Neural cell (in vitro differentiated cells): ENCODE results near the gene TMEM236. TPM values are rescaled to one million over a fixed set of nuclear protein-coding genes. Genes with fewer than 3 reads are reported as not detected.

Source experiments
- H2AFZ ChIP-seq: fragments of 200-600, 300-800 bp; sonication (generic), shearing (Covaris generic); 2 replicates; pipeline ENCODE4 v1.6.0; 2014; ENCODE audit warnings: low read depth, mild to moderate bottlenecking, antibody characterized with exemption, low read length, moderate library complexity
- H3F3A ChIP-seq: fragments of 200-600 bp; shearing (Covaris generic); 2 replicates; pipeline ENCODE4 v1.6.1; 2016; ENCODE audit warnings: mild to moderate bottlenecking, moderate library complexity, mixed read lengths, antibody characterized with exemption, low read length; ENCODE audit not compliant: insufficient read depth, poor library complexity, severe bottlenecking
- H3K27ac ChIP-seq: fragments of 200-600, 300-800 bp; sonication (generic), shearing (Covaris generic); 2 replicates; pipeline ENCODE4 v1.5.1; 2014; ENCODE audit warnings: mild to moderate bottlenecking, low read length, moderate library complexity
- H3K27me3 ChIP-seq: fragments of 300-800, 200-600 bp; sonication (generic), shearing (Covaris generic); 2 replicates; pipeline ENCODE4 v1.6.0; 2014; ENCODE audit warnings: mild to moderate bottlenecking, low read depth, low read length, moderate library complexity; ENCODE audit not compliant: insufficient read depth
- H3K36me3 ChIP-seq: fragments of 300-800, 200-600 bp; sonication (generic), shearing (Covaris generic); 2 replicates; pipeline ENCODE4 v1.5.1; 2014; ENCODE audit warnings: mild to moderate bottlenecking, antibody characterized with exemption, low read length, moderate library complexity; ENCODE audit not compliant: insufficient read depth
- H3K4me2 ChIP-seq: fragments of 300-800, 200-600 bp; sonication (generic), shearing (Covaris generic); 2 replicates; pipeline ENCODE4 v1.6.0; 2014; ENCODE audit warnings: mild to moderate bottlenecking, low read length
- H3K4me3 ChIP-seq: fragments of 300-800, 200-600 bp; sonication (generic), shearing (Covaris generic); 2 replicates; pipeline ENCODE4 v1.5.1; 2014; ENCODE audit warnings: mild to moderate bottlenecking, low read length, moderate library complexity
- H3K79me2 ChIP-seq: fragments of 200-600 bp; shearing (Covaris generic); replicated peaks from 2 replicates; pipeline ENCODE4 v1.6.0; 2014; ENCODE audit warnings: mild to moderate bottlenecking, low read length, moderate library complexity; ENCODE audit not compliant: insufficient read depth
- H3K9ac ChIP-seq: fragments of 300-800, 200-600 bp; sonication (generic), shearing (Covaris generic); 2 replicates; pipeline ENCODE4 v1.6.1; 2016; ENCODE audit warnings: mild to moderate bottlenecking, low read length, mixed read lengths
- H3K9me2 ChIP-seq: fragments of 200-600 bp; shearing (Covaris generic); 2 replicates; pipeline ENCODE4 v1.6.1; 2016; ENCODE audit warnings: mild to moderate bottlenecking, low read length, mixed read lengths; ENCODE audit not compliant: insufficient read depth
- H3K9me3 ChIP-seq: fragments of 200-600, 300-800 bp; sonication (generic), shearing (Covaris generic); 2 replicates; pipeline ENCODE4 v1.6.1; 2016; ENCODE audit warnings: mild to moderate bottlenecking, mixed run types, low read length, moderate library complexity, mixed read lengths
- H4K20me1 ChIP-seq: fragments of 200-600 bp; shearing (Covaris generic); 2 replicates; pipeline ENCODE4 v1.6.1; 2016; ENCODE audit warnings: mild to moderate bottlenecking, mixed run types; ENCODE audit not compliant: insufficient read depth
- EP300 ChIP-seq: fragments of 450-650 bp; conservative IDR thresholded peaks from 2 replicates; pipeline ENCODE4 v1.6.1; 2014; ENCODE audit warnings: antibody characterized with exemption, mild to moderate bottlenecking, moderate library complexity; ENCODE audit not compliant: poor library complexity, severe bottlenecking
- EZH2 ChIP-seq: fragments of 200-600, 300-800 bp; shearing (Covaris generic), sonication (generic); IDR thresholded peaks from 2 replicates; pipeline ENCODE4 v1.6.1; 2014; ENCODE audit warnings: antibody characterized with exemption, low read length, borderline replicate concordance, mild to moderate bottlenecking; ENCODE audit not compliant: insufficient read depth, poor library complexity, severe bottlenecking
- MXI1 ChIP-seq: fragments of 450-650 bp; conservative IDR thresholded peaks from 2 replicates; pipeline ENCODE4 v1.6.1; 2014; ENCODE audit warnings: antibody characterized with exemption, mild to moderate bottlenecking; ENCODE audit not compliant: poor library complexity, severe bottlenecking
- POLR2AphosphoS5 ChIP-seq: IDR thresholded peaks from 2 replicates; pipeline ENCODE4 v1.6.1; 2012
- RAD21 ChIP-seq: fragments of 450-650 bp; conservative IDR thresholded peaks from 2 replicates; pipeline ENCODE4 v1.6.1; 2014; ENCODE audit warnings: antibody characterized with exemption, mild to moderate bottlenecking, moderate library complexity
- REST ChIP-seq: IDR thresholded peaks from 2 replicates; pipeline ENCODE4 v1.6.1; 2012; ENCODE audit warnings: borderline replicate concordance
- SMC3 ChIP-seq: fragments of 450-650 bp; conservative IDR thresholded peaks from 2 replicates; pipeline ENCODE4 v1.6.1; 2014; ENCODE audit warnings: antibody characterized with exemption, mild to moderate bottlenecking, moderate library complexity; ENCODE audit not compliant: poor library complexity
- TAF1 ChIP-seq: IDR thresholded peaks from 2 replicates; pipeline ENCODE4 v1.6.1; 2012; ENCODE audit warnings: low read depth
- polyA plus RNA-seq: library from polyadenylated mRNA; depleted of rRNA; stranded (reverse); fragments of >200 nt; gene quantifications from 2 replicates; pipeline ENCODE4 v1.2.3, GENCODE V29; 2014
- TF ChIP-seq, protein P1 (sequence below): fragments of 450-650 bp; IDR thresholded peaks from 2 replicates; pipeline ENCODE4 v1.5.1; 2014; ENCODE audit warnings: antibody characterized with exemption, mild to moderate bottlenecking, moderate library complexity; ENCODE audit not compliant: poor library complexity, severe bottlenecking

The TMEM236 gene
- polyA plus RNA-seq, 1 donor from 2014 or later: 0.10 TPM

DNA sequence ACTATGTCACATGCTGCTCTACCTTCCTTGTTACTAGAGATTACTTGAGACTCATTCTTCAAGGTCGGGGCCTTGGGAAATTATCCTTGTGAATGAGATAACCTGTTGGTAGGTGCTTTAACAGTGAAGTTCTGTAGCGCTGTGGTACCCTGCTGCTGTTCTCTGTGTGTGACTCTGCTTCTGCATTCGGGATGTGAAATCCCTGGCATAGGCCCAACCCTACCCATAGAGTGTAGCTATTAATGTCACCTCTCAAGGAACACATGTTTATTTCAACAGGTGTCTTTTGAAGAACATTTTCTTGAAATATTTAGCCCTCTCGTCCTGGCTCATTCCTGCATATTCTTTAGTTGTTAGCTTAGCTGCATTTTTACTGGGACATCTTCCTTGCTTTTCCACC lies 41.8 kb upstream of the TMEM236 start:
- Histone ChIP-seq H3K79me2 (no peaks in the 10 kb centered on the region), H3K4me3 (no peak overlapping the region), H3K9ac (no peak overlapping the region), H3K27me3 (no peaks in the 10 kb centered on the region), H3F3A (no peaks in the 10 kb centered on the region), H2AFZ (no peak overlapping the region), H3K4me2 (no peak overlapping the region), H3K27ac (no peak overlapping the region), H3K36me3 (peaks cover 10% of the 10 kb centered on the region), H3K9me2 (no peaks in the 10 kb centered on the region), H4K20me1 (no peaks in the 10 kb centered on the region), H3K9me3 (no peaks in the 10 kb centered on the region)
- TF ChIP-seq RAD21 (no peak), REST (no peak), TAF1 (no peak), EZH2 (no peak), MXI1 (no peak), SMC3 (no peak), POLR2AphosphoS5 (no peak), EP300 (no peak)
- TF ChIP-seq, protein P1, sequence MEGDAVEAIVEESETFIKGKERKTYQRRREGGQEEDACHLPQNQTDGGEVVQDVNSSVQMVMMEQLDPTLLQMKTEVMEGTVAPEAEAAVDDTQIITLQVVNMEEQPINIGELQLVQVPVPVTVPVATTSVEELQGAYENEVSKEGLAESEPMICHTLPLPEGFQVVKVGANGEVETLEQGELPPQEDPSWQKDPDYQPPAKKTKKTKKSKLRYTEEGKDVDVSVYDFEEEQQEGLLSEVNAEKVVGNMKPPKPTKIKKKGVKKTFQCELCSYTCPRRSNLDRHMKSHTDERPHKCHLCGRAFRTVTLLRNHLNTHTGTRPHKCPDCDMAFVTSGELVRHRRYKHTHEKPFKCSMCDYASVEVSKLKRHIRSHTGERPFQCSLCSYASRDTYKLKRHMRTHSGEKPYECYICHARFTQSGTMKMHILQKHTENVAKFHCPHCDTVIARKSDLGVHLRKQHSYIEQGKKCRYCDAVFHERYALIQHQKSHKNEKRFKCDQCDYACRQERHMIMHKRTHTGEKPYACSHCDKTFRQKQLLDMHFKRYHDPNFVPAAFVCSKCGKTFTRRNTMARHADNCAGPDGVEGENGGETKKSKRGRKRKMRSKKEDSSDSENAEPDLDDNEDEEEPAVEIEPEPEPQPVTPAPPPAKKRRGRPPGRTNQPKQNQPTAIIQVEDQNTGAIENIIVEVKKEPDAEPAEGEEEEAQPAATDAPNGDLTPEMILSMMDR: no peak

GRCh38 chr10:17712053-17712452 lies 39.9 kb upstream of the TMEM236 start:
- H3K27me3 ChIP-seq: no peaks in the 10 kb centered on the region
- H3F3A ChIP-seq: no peaks in the 10 kb centered on the region
- TF ChIP-seq, protein P1: no peak
- TF ChIP-seq TAF1: no peak
- no peak for TF ChIP-seq REST
- TF ChIP-seq POLR2AphosphoS5: no peak
- no peak for TF ChIP-seq EP300
- no peak for TF ChIP-seq RAD21
- no peak for TF ChIP-seq MXI1
- TF ChIP-seq SMC3: no peak
- TF ChIP-seq EZH2: no peak
- no peak overlapping the region for H3K9ac ChIP-seq
- no peak overlapping the region for H3K4me3 ChIP-seq
- H4K20me1 ChIP-seq: no peaks in the 10 kb centered on the region
- no peaks in the 10 kb centered on the region for H3K9me2 ChIP-seq
- H2AFZ ChIP-seq: no peak overlapping the region
- H3K79me2 ChIP-seq: no peaks in the 10 kb centered on the region
- H3K9me3 ChIP-seq: no peaks in the 10 kb centered on the region
- H3K27ac ChIP-seq: no peak overlapping the region
- no peak overlapping the region for H3K4me2 ChIP-seq
- peaks cover 19% of the 10 kb centered on the region for H3K36me3 ChIP-seq
